HCT116 (cell line): ENCODE measurements around the gene TMIE. TPM values are rescaled to one million over a fixed set of nuclear protein-coding genes. Genes with fewer than 3 reads are reported as not detected.

Experiments
- ATAC-seq: fragments of 200-7000 bp; cut with Tn5 transposase; 2 replicates; pipeline ENCODE4 v1.9.1; 2020; ENCODE audit warnings: mild to moderate bottlenecking, moderate library complexity
- BruUV-seq: library from RNA; stranded (reverse); fragments of 400-500 nt; replicated peaks from 2 replicates; lab custom pipeline; 2021; lab: Mats Ljungman, UMichigan
- CTCF ChIA-PET: fragments of 300-600 bp; sonication (Branson Sonifier 250); formaldehyde crosslinking; loops from one replicate; lab custom pipeline; 2021; ENCODE audit warnings: antibody characterized with exemption; lab: Charles Lee
- POLR2A ChIA-PET: fragments of 300-600, 350-600 bp; sonication (Branson Sonifier 250); formaldehyde crosslinking; loops from one replicate; lab custom pipeline; 2021; ENCODE audit warnings: antibody characterized with exemption; lab: Charles Lee
- RAD21 ChIA-PET, 2 experiments: fragments of 300-600 bp; sonication (Branson Sonifier 250); formaldehyde crosslinking; loops; one replicate each; lab custom pipeline; 2023; ENCODE audit warnings: low total read pairs in 2 of 2; ENCODE audit not compliant: uncharacterized antibody in 2 of 2, unreplicated experiment in 2 of 2, low non-redundant PET in 1 of 2; lab: Charles Lee
- DNase-seq: peaks from one replicate; pipeline ENCODE4 v3.0.0-alpha.2; 2010; ENCODE audit warnings: low read depth, low spot score
- H2AFZ ChIP-seq: fragments of 200-600 bp; shearing (Covaris generic), sonication (generic); 2 replicates; pipeline ENCODE4 v1.6.1; 2017; ENCODE audit warnings: low read depth, mixed run types, mixed read lengths, antibody characterized with exemption, low read length; ENCODE audit not compliant: poor library complexity, severe bottlenecking
- H3K27ac ChIP-seq: 2 replicates; pipeline ENCODE4 v1.5.1; 2012; ENCODE audit warnings: low read depth, low read length
- H3K27me3 ChIP-seq: fragments of 200-600 bp; sonication (generic); 2 replicates; pipeline ENCODE4 v1.6.1; 2016; ENCODE audit warnings: mixed run types, low read length, mixed read lengths; ENCODE audit not compliant: insufficient read depth
- H3K36me3 ChIP-seq, 2 experiments: fragments of 200-500 bp in 1 of 2; fragments of 200-600 bp in 1 of 2; sonication (Bioruptor generic) in 1 of 2; sonication (generic) in 1 of 2; 2 replicates each; pipeline versions ENCODE4 v1.5.1 to v1.6.1; 2014 to 2016; ENCODE audit warnings: low read length in 2 of 2, inconsistent platforms in 1 of 2, mixed read lengths in 1 of 2, mixed run types in 1 of 2; ENCODE audit not compliant: insufficient read depth in 2 of 2, control insufficient read depth in 1 of 2
- H3K4me1 ChIP-seq, 2 experiments: fragments of 200-600 bp in 1 of 2; sonication (generic) in 1 of 2; 2 replicates each; pipeline versions ENCODE4 v1.5.1 to v1.6.1; 2012 to 2017; ENCODE audit warnings: low read length in 2 of 2, inconsistent platforms in 1 of 2, mild to moderate bottlenecking in 1 of 2, mixed read lengths in 1 of 2, mixed run types in 1 of 2, moderate library complexity in 1 of 2; ENCODE audit not compliant: insufficient read depth in 2 of 2, control insufficient read depth in 1 of 2
- H3K4me2 ChIP-seq: fragments of 200-600 bp; sonication (generic); 2 replicates; pipeline ENCODE4 v1.6.1; 2017; ENCODE audit warnings: mixed run types, low read length, mixed read lengths
- H3K4me3 ChIP-seq, 2 experiments: fragments of 200-600 bp in 1 of 2; sonication (generic) in 1 of 2; replicated peaks in 1 of 2; 2 replicates each; pipeline ENCODE4 v1.5.1; 2011 to 2016; ENCODE audit warnings: low read length in 2 of 2, control low read depth in 1 of 2, low read depth in 1 of 2, mild to moderate bottlenecking in 1 of 2, mixed read lengths in 1 of 2, mixed run types in 1 of 2
- H3K79me2 ChIP-seq: fragments of 200-600 bp; sonication (generic); 2 replicates; pipeline ENCODE4 v1.6.1; 2017; ENCODE audit warnings: mild to moderate bottlenecking, mixed run types, low read length, moderate library complexity, mixed read lengths; ENCODE audit not compliant: insufficient read depth
- H3K9ac ChIP-seq: fragments of 200-600 bp; sonication (generic); 2 replicates; pipeline ENCODE4 v1.6.1; 2016; ENCODE audit warnings: low read length, mixed read lengths
- H3K9me2 ChIP-seq: fragments of 200-600 bp; sonication (generic), shearing (Covaris generic); 2 replicates; pipeline ENCODE4 v1.6.1; 2017; ENCODE audit warnings: mixed run types, mild to moderate bottlenecking, moderate library complexity; ENCODE audit not compliant: insufficient read depth
- H3K9me3 ChIP-seq, 2 experiments: fragments of 200-500 bp in 1 of 2; fragments of 200-600 bp in 1 of 2; sonication (Bioruptor generic) in 1 of 2; sonication (generic) in 1 of 2; 2 replicates each; pipeline ENCODE4 v1.6.1; 2014 to 2017; ENCODE audit warnings: low read length in 2 of 2, mixed read lengths in 2 of 2, inconsistent platforms in 1 of 2, low read depth in 1 of 2, mild to moderate bottlenecking in 1 of 2, mixed run types in 1 of 2, moderate library complexity in 1 of 2; ENCODE audit not compliant: control insufficient read depth in 1 of 2, insufficient read depth in 1 of 2
- H4K20me1 ChIP-seq: fragments of 200-600 bp; sonication (generic), shearing (Covaris generic); 2 replicates; pipeline ENCODE4 v1.6.1; 2017; ENCODE audit warnings: mixed run types, mild to moderate bottlenecking, moderate library complexity; ENCODE audit not compliant: insufficient read depth
- CBX3 ChIP-seq: IDR thresholded peaks from 2 replicates; pipeline ENCODE4 v1.6.1; 2012; ENCODE audit warnings: low read depth
- ELF1 ChIP-seq: IDR thresholded peaks from 2 replicates; pipeline ENCODE4 v1.6.1; 2012; ENCODE audit warnings: low read depth, borderline replicate concordance
- JUND ChIP-seq: IDR thresholded peaks from 2 replicates; pipeline ENCODE4 v1.6.1; 2012
- MAX ChIP-seq: IDR thresholded peaks from 2 replicates; pipeline ENCODE4 v1.6.1; 2012
- RAD21 ChIP-seq: IDR thresholded peaks from 2 replicates; pipeline ENCODE4 v1.6.1; 2012; ENCODE audit warnings: low read depth, mild to moderate bottlenecking
- REST ChIP-seq: IDR thresholded peaks from 2 replicates; pipeline ENCODE4 v1.6.1; 2012; ENCODE audit warnings: low read depth
- SP1 ChIP-seq: IDR thresholded peaks from 2 replicates; pipeline ENCODE4 v1.6.1; 2012; ENCODE audit warnings: low read depth
- TCF7L2 ChIP-seq: IDR thresholded peaks from 2 replicates; pipeline ENCODE4 v1.7.0; 2011; ENCODE audit warnings: borderline replicate concordance, inconsistent platforms; ENCODE audit not compliant: insufficient read depth, insufficient read length; ENCODE audit errors: extremely low read depth
- ZFX ChIP-seq: fragments of 450-650 bp; IDR thresholded peaks from 2 replicates; pipeline ENCODE4 v1.6.1; 2017
- ZNF274 ChIP-seq: fragments of 200-500 bp; sonication (Bioruptor generic); IDR thresholded peaks from 2 replicates; pipeline ENCODE4 v1.6.1; 2014; ENCODE audit warnings: mild to moderate bottlenecking, low read depth, low read length, inconsistent platforms
- intact Hi-C: fragments of 100-400 bp; cut with micrococcal nuclease; formaldehyde crosslinking; loops from 2 replicates; pipeline ENCODE4 v1.10.0; 2022
- total RNA-seq: library from RNA; stranded (reverse); gene quantifications from one replicate; pipeline ENCODE4 v1.2.1, GENCODE V29; 2021; ENCODE audit not compliant: unreplicated experiment

TMIE gene
- total RNA-seq, 1 experiment from 2014 or later, result 0.74 TPM

- Histone ChIP-seq H3K4me2 (no peak overlapping the region), H3K4me1 (no peaks in the 10 kb centered on the region), H3K27me3 (no peaks in the 10 kb centered on the region), H3K36me3 (no peaks in the 10 kb centered on the region), H3K9ac (no peak overlapping the region), H3K9me3 (no peaks in the 10 kb centered on the region), H3K4me3 (no peak overlapping the region), H3K79me2 (no peaks in the 10 kb centered on the region), H2AFZ (no peak overlapping the region), H3K9me2 (no peaks in the 10 kb centered on the region), H4K20me1 (no peaks in the 10 kb centered on the region), H3K27ac (no peak overlapping the region)
- no peak for DNase-seq
- intact Hi-C loops, result no loop called here
- ATAC-seq, result no peak
- RAD21 ChIA-PET, result no interaction called here
- TF ChIP-seq ELF1, result no peak
- no peak for TF ChIP-seq SP1
- no peak for TF ChIP-seq RAD21
- BruUV-seq, result no TSS peak
- POLR2A ChIA-PET, result no interaction called here
- CTCF ChIA-PET, result interaction anchor here (0.8 kb wide), 1 partner anchor 16 kb away, joined by 3 read pairs; no protein-coding TSS in a partner anchor
Observed at GRCh38 chr3:46675843-46676567, 25.2 kb upstream of the TMIE start.

- no peaks in the 10 kb centered on the region for H3K9me3 ChIP-seq
- ChIA-PET POLR2A (no interaction called here), CTCF (interaction anchor here (0.8 kb wide), 1 partner anchor 15 kb away, joined by 3 read pairs; no protein-coding TSS in a partner anchor), RAD21 (interaction anchor here in 1 of 2 experiments (0.6 kb wide), 1 partner anchor 647 kb away, joined by 3 read pairs; no protein-coding TSS in a partner anchor)
- no peaks in the 10 kb centered on the region for H3K36me3 ChIP-seq
- H3K4me3 ChIP-seq, result no peak overlapping the region
- H3K27ac ChIP-seq, result no peak overlapping the region
- DNase-seq (no peak), ATAC-seq (no peak)
- no peak overlapping the region for H3K4me2 ChIP-seq
- H3K9ac ChIP-seq, result no peak overlapping the region
- no peaks in the 10 kb centered on the region for H4K20me1 ChIP-seq
- no peaks in the 10 kb centered on the region for H3K9me2 ChIP-seq
- no peaks in the 10 kb centered on the region for H3K79me2 ChIP-seq
- BruUV-seq, result no TSS peak
- TF ChIP-seq ZFX (no peak), MAX (no peak), CBX3 (no peak), ELF1 (no peak), JUND (no peak), ZNF274 (no peak), REST (no peak), TCF7L2 (no peak)
- H2AFZ ChIP-seq, result no peak overlapping the region
- no peaks in the 10 kb centered on the region for H3K27me3 ChIP-seq
- H3K4me1 ChIP-seq, result no peaks in the 10 kb centered on the region
- intact Hi-C loops, result no loop called here
Observed at GRCh38 chr3:46676601-46677410, 24.4 kb upstream of the TMIE start.
